ENCODE results near the gene HYAL2.

The HYAL2 gene

GRCh38 chr3:50350213-50350526, 27.6 kb upstream of the HYAL2 start:
- no peak for DNase-seq

- DNase-seq = peak; percentile 76 to 77
Observed at GRCh38 chr3:50347187-50347813, 24.8 kb upstream of the HYAL2 start.

GRCh38 chr3:50345586-50346234, 23.2 kb upstream of the HYAL2 start, which contains the start of gene ZMYND10:
ZMYND10 (minus strand) TSS chr3:50345732; CDS start chr3:50345579, 153 bp downstream.
- peak; percentile 76 to 87 for DNase-seq

GRCh38 chr3:50345008-50345407, 22.5 kb upstream of the HYAL2 start:
- DNase-seq = no peak

GRCh38 chr3:50342813-50343633, 20.5 kb upstream of the HYAL2 start:
- DNase-seq = no peak

GRCh38 chr3:50341996-50342650, 19.6 kb upstream of the HYAL2 start:
- DNase-seq = no peak

- no peak for DNase-seq
Observed at GRCh38 chr3:50341537-50341936, 19.0 kb upstream of the HYAL2 start.

GRCh38 chr3:50340448-50341329, 18.1 kb upstream of the HYAL2 start, which contains the start of gene RASSF1:
RASSF1 (minus strand) TSS chr3:50340836; CDS start chr3:50340805, 31 bp downstream.
- peak; percentile 69 to 84 for DNase-seq

GRCh38 chr3:50340147-50340447, 17.6 kb upstream of the HYAL2 start:
- no peak for DNase-seq

GRCh38 chr3:50339485-50340146, 17.1 kb upstream of the HYAL2 start:
- DNase-seq = no peak

- no peak for DNase-seq
Observed at GRCh38 chr3:50338965-50339364, 16.4 kb upstream of the HYAL2 start.

- DNase-seq = peak; percentile 97 to 98
Observed at GRCh38 chr3:50337175-50337861, 14.8 kb upstream of the HYAL2 start.

- DNase-seq = no peak
Observed at GRCh38 chr3:50336452-50337174, 14.1 kb upstream of the HYAL2 start.

- no peak for DNase-seq
Observed at GRCh38 chr3:50334339-50335075, 12.0 kb upstream of the HYAL2 start.

GRCh38 chr3:50333744-50334328, 11.3 kb upstream of the HYAL2 start:
- no peak for DNase-seq

- no peak for DNase-seq
Observed at GRCh38 chr3:50331364-50331907, 8.9 kb upstream of the HYAL2 start.

- DNase-seq = no peak
Observed at GRCh38 chr3:50330330-50330729, 7.8 kb upstream of the HYAL2 start.

- peak; percentile 96 to 97 for DNase-seq
Observed at GRCh38 chr3:50327943-50328691, 5.6 kb upstream of the HYAL2 start, which contains the start of gene TUSC2. TUSC2 (minus strand) TSS chr3:50328223; CDS start chr3:50328099, 124 bp downstream.
